ENCODE results near the gene TRERF1.

TRERF1 gene

GRCh38 chr6:42366011-42366705, 85.6 kb downstream of the TRERF1 start:
- DNase-seq (ENCODE audit: low read depth), result no peak

- DNase-seq (ENCODE audit: low read depth), result no peak
Observed at GRCh38 chr6:42365021-42365420, 86.7 kb downstream of the TRERF1 start.

DNA sequence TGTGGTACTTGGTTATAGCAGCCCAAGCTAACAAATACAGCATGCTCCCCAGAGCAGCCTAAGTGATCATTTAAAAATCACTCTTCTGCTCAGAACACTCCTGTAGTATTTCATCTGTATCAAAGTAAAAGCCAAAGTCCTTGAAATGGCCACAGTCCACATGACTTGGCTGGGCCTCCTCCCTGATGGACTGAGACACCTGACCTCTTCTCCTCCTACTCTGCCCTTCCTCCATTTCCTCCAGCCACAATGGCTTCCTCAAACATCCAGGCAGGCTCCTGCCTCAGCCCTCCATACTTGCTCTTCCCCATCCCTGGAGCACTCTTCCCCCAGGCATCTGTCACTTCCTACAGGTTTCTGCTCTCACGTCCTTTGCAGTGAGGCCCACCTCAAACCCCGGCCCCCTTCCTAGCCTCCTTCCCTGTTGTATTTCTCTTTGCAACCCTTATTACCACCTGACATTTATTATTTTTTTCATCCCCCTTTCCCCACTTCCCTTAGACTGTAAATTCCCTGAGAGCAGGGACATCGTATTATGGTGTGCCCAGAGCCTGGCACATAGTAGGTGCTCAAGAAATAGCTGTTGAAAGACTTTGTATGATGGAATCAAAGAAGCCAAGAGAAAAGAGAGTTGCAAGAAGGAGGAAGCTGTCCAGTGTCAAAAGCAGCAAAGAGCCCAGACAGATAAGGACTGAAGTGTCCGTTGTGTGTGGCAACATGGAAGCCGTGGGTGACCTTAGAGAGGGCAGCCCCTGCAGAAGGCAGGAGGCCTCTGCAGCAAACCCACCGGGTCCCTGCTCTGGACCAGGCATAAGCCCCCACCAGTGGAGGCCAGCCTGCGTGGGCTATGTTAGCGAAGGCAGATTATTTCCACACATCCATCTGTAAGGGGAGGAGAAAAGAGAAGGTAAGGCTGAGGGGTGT, 87.5 kb downstream of the TRERF1 start:
- DNase-seq (ENCODE audit: low read depth), result no peak

- no peak for DNase-seq (ENCODE audit: low read depth)
Observed at GRCh38 chr6:42361036-42361435, 90.7 kb downstream of the TRERF1 start.

DNA sequence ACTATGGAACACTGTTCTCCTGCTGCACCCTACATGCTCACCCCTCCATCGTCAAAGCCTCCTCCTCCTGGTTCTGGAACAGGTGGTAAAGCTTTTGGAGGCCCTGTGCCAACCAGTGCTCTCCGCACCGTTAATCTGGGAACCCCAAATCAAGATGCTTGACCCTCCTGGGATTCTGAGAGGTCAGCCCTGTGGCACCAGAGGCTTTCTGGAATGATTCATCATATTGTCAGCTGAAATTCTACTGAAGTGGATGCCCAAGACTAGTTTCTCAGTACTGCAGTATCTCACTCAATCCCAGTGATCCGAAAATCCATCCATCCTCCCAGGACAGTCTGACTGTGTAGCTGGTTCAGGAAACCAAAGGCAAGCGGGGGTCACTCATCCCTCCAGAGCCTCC, 92.7 kb downstream of the TRERF1 start:
- DNase-seq (ENCODE audit: low read depth), result no peak

GRCh38 chr6:42355416-42355815, 96.3 kb downstream of the TRERF1 start:
- DNase-seq (ENCODE audit: low read depth), result no peak

- DNase-seq (ENCODE audit: low read depth), result no peak
Observed at GRCh38 chr6:42354702-42355101, 97.0 kb downstream of the TRERF1 start.

GRCh38 chr6:42352856-42353564, 98.7 kb downstream of the TRERF1 start:
- no peak for DNase-seq (ENCODE audit: low read depth)

- DNase-seq (ENCODE audit: low read depth), result no peak
Observed at GRCh38 chr6:42350911-42351310, 100.8 kb downstream of the TRERF1 start.

DNA sequence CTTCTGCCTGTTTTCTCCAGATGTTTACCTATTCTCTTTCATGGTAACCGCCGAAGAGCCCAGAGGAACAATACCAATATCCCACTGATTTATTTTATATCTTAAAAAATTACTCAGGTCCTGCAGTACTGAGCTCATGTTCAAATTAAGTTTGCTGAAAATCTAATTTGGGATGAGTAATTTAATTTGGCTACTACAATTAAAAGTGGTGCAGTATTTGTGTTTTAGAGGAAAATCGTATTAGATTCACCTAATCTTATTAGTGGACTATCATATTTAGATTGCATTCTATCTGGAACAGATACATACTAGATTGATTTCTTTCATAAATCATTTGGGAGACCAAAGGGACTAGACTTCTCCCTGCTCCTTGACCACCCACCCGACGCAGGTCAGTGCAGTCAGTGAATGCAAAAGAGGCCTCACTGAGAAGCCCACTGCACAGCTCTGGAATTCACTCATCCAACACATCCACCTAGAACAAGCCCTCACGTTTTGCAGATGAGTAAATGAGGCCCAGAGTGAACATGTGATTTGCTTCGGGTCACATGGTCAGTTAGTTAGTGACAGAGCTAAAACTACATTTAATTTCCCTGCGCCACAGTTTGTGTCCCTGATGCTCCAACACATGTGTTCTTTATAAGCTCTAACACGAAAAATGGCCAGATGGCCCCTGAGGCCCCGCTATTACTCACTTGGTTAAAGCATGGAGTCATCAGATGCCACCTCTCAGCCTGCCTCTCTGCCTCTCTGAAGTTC, 101.8 kb downstream of the TRERF1 start:
- DNase-seq (ENCODE audit: low read depth), result no peak

GRCh38 chr6:42347456-42347855, 104.3 kb downstream of the TRERF1 start:
- no peak for DNase-seq (ENCODE audit: low read depth)

- DNase-seq (ENCODE audit: low read depth), result no peak
Observed at GRCh38 chr6:42345696-42346416, 105.9 kb downstream of the TRERF1 start.

DNA sequence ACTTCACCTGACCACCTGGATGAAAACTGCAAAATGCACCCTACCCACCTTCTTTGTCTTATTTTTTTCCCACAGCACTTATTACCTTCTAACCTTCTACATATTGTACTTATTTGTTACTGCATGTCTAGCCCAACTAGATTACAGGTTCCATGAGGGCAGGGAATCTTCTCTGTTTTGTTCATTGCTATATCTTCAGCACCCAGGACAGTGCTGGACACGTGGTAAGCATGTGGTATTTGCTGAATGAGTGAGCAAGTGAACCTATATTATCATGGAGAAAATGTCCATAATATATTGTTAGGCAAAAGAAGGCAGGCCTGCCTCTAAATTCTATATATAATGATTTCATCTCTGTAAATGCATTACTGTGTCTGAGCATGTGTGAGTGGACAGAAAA, 107.0 kb downstream of the TRERF1 start:
- no peak for DNase-seq (ENCODE audit: low read depth)

DNA sequence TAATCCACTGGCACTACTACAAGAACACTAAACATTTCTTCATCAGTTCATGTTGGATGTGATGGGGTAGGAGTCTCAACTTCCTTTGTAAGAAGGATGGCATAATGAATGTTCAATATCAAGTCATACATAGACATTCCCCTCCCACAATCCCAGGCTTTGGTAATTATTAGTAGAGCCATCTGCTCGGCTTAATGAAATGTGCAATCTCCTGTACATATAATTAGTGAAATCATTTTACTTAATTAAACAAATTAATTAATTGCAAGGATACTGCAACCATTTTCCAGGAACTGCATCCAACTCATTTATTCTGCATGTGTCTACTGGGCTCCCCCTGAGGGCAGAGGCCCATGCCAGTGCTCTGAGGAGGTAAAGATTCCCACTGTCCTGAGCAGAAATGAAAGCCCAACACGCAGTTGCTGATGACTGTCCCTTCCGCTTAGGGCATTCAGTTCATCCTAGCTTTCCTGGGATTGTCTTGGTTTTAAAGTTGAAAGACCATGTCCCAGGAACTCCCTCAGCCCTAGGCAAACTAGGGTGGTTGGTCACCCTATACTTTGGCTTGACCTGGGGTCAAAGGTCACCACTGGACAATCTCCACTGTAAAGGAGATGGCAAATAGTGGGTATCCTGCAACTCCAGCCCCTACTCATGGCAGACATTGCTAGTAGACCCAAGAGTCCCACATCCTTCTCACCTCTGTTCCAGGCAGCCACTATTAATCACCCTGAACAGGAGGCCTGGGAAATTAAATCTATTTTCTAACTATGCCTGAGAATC, 109.8 kb downstream of the TRERF1 start:
- DNase-seq (ENCODE audit: low read depth), result no peak

DNA sequence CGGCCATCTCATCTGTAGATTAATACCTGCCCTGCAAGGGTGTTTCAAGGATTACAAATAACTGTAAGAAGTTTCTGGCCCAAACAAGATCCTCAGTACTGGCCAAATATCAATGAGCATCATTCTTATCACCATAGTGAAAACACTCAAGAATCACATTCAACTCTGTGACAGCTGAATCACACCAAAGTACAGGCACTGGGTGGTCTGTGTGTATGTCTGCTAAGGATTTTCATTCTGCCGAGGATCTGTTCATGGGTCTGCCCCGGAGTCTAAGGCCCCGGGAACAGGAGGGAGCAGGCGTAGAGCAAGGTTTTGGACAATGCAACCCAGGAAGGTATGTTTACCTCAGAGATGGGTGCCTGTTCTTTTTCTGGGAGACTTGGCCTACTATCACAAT, 110.5 kb downstream of the TRERF1 start:
- DNase-seq (ENCODE audit: low read depth), result no peak

- no peak for DNase-seq (ENCODE audit: low read depth)
Observed at GRCh38 chr6:42340511-42340910, 111.2 kb downstream of the TRERF1 start.

DNA sequence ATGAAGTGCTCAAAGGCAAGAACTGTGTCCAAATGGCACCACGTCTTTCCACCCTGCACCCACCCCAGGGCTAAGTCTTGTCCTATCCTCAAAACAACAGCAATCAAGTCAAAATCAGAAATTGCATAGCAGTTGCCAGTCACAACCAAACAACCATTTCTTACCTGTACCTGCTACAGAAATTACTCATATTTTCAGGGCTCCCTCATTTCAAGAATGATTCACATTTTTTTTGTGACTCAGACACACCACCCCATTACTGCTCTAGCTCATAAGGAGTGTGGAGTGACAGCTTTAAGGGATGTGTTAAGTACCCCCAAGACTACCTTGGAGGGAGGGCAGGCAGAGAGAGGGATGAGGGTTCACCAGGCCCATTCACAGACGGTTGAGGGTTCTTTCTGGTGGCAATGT, 111.7 kb downstream of the TRERF1 start:
- DNase-seq (ENCODE audit: low read depth), result no peak

DNA sequence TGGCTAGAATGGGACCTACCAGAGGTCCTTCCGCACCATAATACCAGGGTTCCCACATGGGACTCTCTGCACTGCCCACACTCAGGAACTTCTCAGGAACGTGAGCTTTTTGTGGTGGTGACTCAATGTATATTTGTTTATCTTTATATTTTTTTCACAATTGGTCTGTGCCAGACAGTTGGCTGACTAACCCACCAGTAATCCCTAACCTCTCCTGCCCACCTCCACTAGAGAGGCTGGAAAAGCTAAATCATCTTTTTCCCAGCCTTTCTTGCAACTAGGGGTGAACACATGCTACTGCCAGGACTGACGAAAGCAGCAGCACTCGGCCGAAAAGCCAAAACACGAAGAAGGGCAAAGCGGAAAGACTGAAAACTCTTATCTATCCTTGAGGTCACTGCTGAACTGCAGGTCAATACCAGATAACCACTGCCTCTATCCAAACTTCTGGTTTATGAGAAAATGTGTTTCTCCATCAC, 112.9 kb downstream of the TRERF1 start:
- DNase-seq (ENCODE audit: low read depth), result no peak

- DNase-seq (ENCODE audit: low read depth), result no peak
Observed at GRCh38 chr6:42337985-42338743, 113.6 kb downstream of the TRERF1 start.

DNA sequence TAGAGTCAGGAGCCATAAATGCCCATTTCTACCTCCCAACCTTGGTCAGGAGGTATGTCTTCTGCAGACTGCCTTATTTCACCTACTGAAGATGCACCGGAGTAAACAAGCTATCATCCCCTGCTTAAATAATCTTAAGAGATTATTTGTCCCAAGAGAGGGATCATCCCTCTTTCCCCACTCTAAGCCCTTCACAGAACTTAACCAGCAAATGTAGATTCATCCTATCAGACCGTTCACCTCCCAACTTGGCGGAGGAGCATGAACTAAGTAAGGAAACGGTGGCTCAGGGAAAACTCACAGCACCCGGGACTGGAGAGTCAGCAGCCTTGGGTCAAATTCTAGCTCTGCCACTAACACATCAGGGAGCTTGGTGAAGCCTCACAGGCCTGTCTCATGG, 115.3 kb downstream of the TRERF1 start:
- DNase-seq (ENCODE audit: low read depth), result no peak
